ENCODE measurements around the gene C16orf89. TPM values are rescaled to one million over a fixed set of nuclear protein-coding genes. Genes with fewer than 3 reads are reported as not detected.

C16orf89 gene
- total and polyA plus RNA-seq, 2 donors (not counting 1 experiment from before 2014, with no cell fraction given), result not detected

DNA sequence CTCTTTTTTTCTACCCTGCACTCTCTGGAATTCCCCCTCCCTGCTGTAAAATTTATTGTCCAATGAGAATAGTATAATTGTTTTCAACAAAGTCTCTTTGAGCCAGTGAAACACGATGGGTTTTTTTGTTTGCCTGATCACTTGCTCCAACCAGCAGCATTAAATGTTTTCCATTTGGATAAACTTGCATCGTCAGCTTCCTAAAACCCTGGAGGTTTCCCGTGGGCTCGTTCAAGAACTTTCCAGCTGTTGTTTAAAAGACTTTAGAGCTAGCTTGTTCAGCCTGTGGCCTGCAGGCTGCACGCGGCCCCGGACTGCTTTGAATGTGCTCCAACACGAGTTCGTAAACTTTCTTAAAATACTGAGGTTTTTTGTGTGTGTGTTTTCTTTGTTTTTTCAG lies 47.0 kb downstream of the C16orf89 start:
- Histone ChIP-seq H3K4me3 (ENCODE audit: control extremely low read depth in 1 of 5, extremely low read depth in 1 of 5, insufficient read depth in 1 of 5, low read depth in 2 of 5, low read length in 4 of 5) (no peak overlapping the region), H3K27ac (ENCODE audit: low read length in 2 of 2) (no peak overlapping the region), H3K27me3 (replicated peaks in 1 of 4; ENCODE audit: control extremely low read depth in 1 of 4, control insufficient read depth in 3 of 4, insufficient read depth in 4 of 4, low read length in 3 of 4) (peaks cover 0 to 2% (median 0%) of the 10 kb centered on the region in 4 experiments), H3K4me1 (ENCODE audit: control insufficient read depth in 2 of 2, insufficient read depth in 2 of 2, low read length in 2 of 2) (no peaks in the 10 kb centered on the region), H4K20me1 (ENCODE audit: control insufficient read depth, insufficient read depth, low read length, poor library complexity, severe bottlenecking) (no peaks in the 10 kb centered on the region), H3K36me3 (replicated peaks in 1 of 2; ENCODE audit: control extremely low read depth in 1 of 2, control insufficient read depth in 1 of 2, extremely low read depth in 1 of 2, insufficient read depth in 2 of 2, low read length in 1 of 2) (no peaks in the 10 kb centered on the region), H2AFZ (ENCODE audit: insufficient read depth, low read depth, low read length, poor library complexity, severe bottlenecking) (no peak overlapping the region), H3K9me3 (ENCODE audit: control extremely low read depth in 1 of 3, control insufficient read depth in 2 of 3, insufficient read depth in 1 of 3, low read length in 2 of 3) (peaks cover 0 to 9% (median 0%) of the 10 kb centered on the region in 3 donors), H3K79me2 (ENCODE audit: control insufficient read depth, insufficient read depth, low read length) (no peaks in the 10 kb centered on the region), H3K4me2 (replicated peaks; ENCODE audit: low read depth, low read length, poor library complexity, severe bottlenecking) (no peak overlapping the region), H3K9ac (ENCODE audit: low read length) (no peak overlapping the region)
- Mint-ChIP-seq H3K4me3 (no peak overlapping the region), H3K4me1 (no peaks in the 10 kb centered on the region), H3K27me3 (no peaks in the 10 kb centered on the region), H3K9me3 (ENCODE audit: insufficient read depth) (no peaks in the 10 kb centered on the region), H3K27ac (no peak overlapping the region)
- intact Hi-C loops (cut with micrococcal nuclease), result no loop called here
- WGBS (ENCODE audit: insufficient coverage), result 85% methylated on average over 7 of the region's 9 CpGs
- ChIA-PET CTCF (no interaction called here), POLR2A (no interaction called here)
- TF ChIP-seq EZH2 (IDR thresholded peaks at IDR 0.05; ENCODE audit: borderline replicate concordance, insufficient read depth, low read depth, low read length, poor library complexity, severe bottlenecking), result no peak
- TF ChIP-seq, protein P1, sequence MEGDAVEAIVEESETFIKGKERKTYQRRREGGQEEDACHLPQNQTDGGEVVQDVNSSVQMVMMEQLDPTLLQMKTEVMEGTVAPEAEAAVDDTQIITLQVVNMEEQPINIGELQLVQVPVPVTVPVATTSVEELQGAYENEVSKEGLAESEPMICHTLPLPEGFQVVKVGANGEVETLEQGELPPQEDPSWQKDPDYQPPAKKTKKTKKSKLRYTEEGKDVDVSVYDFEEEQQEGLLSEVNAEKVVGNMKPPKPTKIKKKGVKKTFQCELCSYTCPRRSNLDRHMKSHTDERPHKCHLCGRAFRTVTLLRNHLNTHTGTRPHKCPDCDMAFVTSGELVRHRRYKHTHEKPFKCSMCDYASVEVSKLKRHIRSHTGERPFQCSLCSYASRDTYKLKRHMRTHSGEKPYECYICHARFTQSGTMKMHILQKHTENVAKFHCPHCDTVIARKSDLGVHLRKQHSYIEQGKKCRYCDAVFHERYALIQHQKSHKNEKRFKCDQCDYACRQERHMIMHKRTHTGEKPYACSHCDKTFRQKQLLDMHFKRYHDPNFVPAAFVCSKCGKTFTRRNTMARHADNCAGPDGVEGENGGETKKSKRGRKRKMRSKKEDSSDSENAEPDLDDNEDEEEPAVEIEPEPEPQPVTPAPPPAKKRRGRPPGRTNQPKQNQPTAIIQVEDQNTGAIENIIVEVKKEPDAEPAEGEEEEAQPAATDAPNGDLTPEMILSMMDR (IDR thresholded peaks at IDR 0.05), result no peak
- no peak for ATAC-seq (ENCODE audit: low read depth)
- DNase-seq, result no peak

GRCh38 chr16:5017678-5017969 lies 48.1 kb downstream of the C16orf89 start:
- ChIA-PET POLR2A (no interaction called here), CTCF (no interaction called here)
- Histone ChIP-seq H4K20me1 (ENCODE audit: control insufficient read depth, insufficient read depth, low read length, poor library complexity, severe bottlenecking) (no peaks in the 10 kb centered on the region), H3K27ac (ENCODE audit: low read length in 2 of 2) (no peak overlapping the region), H3K4me1 (ENCODE audit: control insufficient read depth in 2 of 2, insufficient read depth in 2 of 2, low read length in 2 of 2) (no peaks in the 10 kb centered on the region), H3K27me3 (replicated peaks in 1 of 4; ENCODE audit: control extremely low read depth in 1 of 4, control insufficient read depth in 3 of 4, insufficient read depth in 4 of 4, low read length in 3 of 4) (peaks cover 0 to 2% (median 0%) of the 10 kb centered on the region in 4 experiments), H3K4me3 (ENCODE audit: control extremely low read depth in 1 of 5, extremely low read depth in 1 of 5, insufficient read depth in 1 of 5, low read depth in 2 of 5, low read length in 4 of 5) (no peak overlapping the region), H3K79me2 (ENCODE audit: control insufficient read depth, insufficient read depth, low read length) (no peaks in the 10 kb centered on the region), H2AFZ (ENCODE audit: insufficient read depth, low read depth, low read length, poor library complexity, severe bottlenecking) (no peak overlapping the region), H3K4me2 (replicated peaks; ENCODE audit: low read depth, low read length, poor library complexity, severe bottlenecking) (no peak overlapping the region), H3K9me3 (ENCODE audit: control extremely low read depth in 1 of 3, control insufficient read depth in 2 of 3, insufficient read depth in 1 of 3, low read length in 2 of 3) (peaks cover 0 to 9% (median 0%) of the 10 kb centered on the region in 3 donors), H3K36me3 (replicated peaks in 1 of 2; ENCODE audit: control extremely low read depth in 1 of 2, control insufficient read depth in 1 of 2, extremely low read depth in 1 of 2, insufficient read depth in 2 of 2, low read length in 1 of 2) (no peaks in the 10 kb centered on the region), H3K9ac (ENCODE audit: low read length) (no peak overlapping the region)
- Mint-ChIP-seq H3K4me1 (no peaks in the 10 kb centered on the region), H3K27ac (no peak overlapping the region), H3K27me3 (peaks cover 3% of the 10 kb centered on the region), H3K9me3 (ENCODE audit: insufficient read depth) (no peaks in the 10 kb centered on the region), H3K4me3 (no peak overlapping the region)
- ATAC-seq (ENCODE audit: low read depth) (no peak), DNase-seq (no peak)
- 95% methylated on average over 5 of the region's 5 CpGs for WGBS (ENCODE audit: insufficient coverage)
- intact Hi-C loops (cut with micrococcal nuclease), result no loop called here
- TF ChIP-seq, protein P1 (IDR thresholded peaks at IDR 0.05), result no peak
- TF ChIP-seq EZH2 (IDR thresholded peaks at IDR 0.05; ENCODE audit: borderline replicate concordance, insufficient read depth, low read depth, low read length, poor library complexity, severe bottlenecking), result no peak

Measured in B cell (primary cell).